Mucosa of descending colon (tissue), 3 donors: Measurements from ENCODE around the gene PDE11A. TPM values are rescaled to one million over a fixed set of nuclear protein-coding genes. Genes with fewer than 3 reads are reported as not detected.

ENCODE experiments used
- ATAC-seq: fragments of 200-7000 bp; cut with Tn5 transposase; one replicate; pipeline ENCODE4 v1.9.1; 2020; ENCODE audit warnings: mild to moderate bottlenecking, moderate library complexity
- DNase-seq, 3 donors: peaks; one replicate each; pipeline ENCODE4 v3.0.0-alpha.2; 2020
- H3K36me3 ChIP-seq: fragments of 200-600 bp; one replicate; pipeline ENCODE4 v1.8.0; 2021; ENCODE audit warnings: low read depth, mild to moderate bottlenecking
- H3K4me1 ChIP-seq: fragments of 200-600 bp; one replicate; pipeline ENCODE4 v1.8.0; 2021; ENCODE audit warnings: low read depth, mild to moderate bottlenecking
- H3K4me3 ChIP-seq: fragments of 200-600 bp; one replicate; pipeline ENCODE4 v1.8.0; 2021; ENCODE audit warnings: mild to moderate bottlenecking
- H3K9me3 ChIP-seq: fragments of 200-600 bp; one replicate; pipeline ENCODE4 v1.8.0; 2021; ENCODE audit warnings: mild to moderate bottlenecking
- intact Hi-C, 2 donors: fragments of 100-400 bp; cut with DNase I in 1 of 2; cut with micrococcal nuclease in 1 of 2; formaldehyde crosslinking; loops; one replicate each; pipeline versions ENCODE4 v1.11.0 to v1.11.1; 2022; cut with DNase I, micrococcal nuclease
- total RNA-seq, 3 donors: library from RNA; stranded (reverse); fragmentation: NEBNext Ultra II Directional in 2 of 3; extraction: Animal tissue kit (Norgen Biotek cat#: 25700) in 2 of 3; gene quantifications; one replicate each; pipeline versions ENCODE4 v1.2.1 to v1.2.4, GENCODE V29; 2021 to 2023
- TF ChIP-seq, protein P1 (sequence below): fragments of 200-600 bp; IDR thresholded peaks from one replicate; pipeline ENCODE4 v1.8.0; 2022; ENCODE audit warnings: antibody characterized with exemption, mild to moderate bottlenecking
- donor health status: DM: no; HTN: no; CAD: no; lungs with moderate emphysema.
- donor health status: DM: no; HTN: no; CAD: no.
- donor health status: DM: no; HTN: yes; CAD: no.

Gene PDE11A
- total RNA-seq, 3 donors from 2014 or later, result 1.0 to 3.2 (median 2.7) TPM

DNA sequence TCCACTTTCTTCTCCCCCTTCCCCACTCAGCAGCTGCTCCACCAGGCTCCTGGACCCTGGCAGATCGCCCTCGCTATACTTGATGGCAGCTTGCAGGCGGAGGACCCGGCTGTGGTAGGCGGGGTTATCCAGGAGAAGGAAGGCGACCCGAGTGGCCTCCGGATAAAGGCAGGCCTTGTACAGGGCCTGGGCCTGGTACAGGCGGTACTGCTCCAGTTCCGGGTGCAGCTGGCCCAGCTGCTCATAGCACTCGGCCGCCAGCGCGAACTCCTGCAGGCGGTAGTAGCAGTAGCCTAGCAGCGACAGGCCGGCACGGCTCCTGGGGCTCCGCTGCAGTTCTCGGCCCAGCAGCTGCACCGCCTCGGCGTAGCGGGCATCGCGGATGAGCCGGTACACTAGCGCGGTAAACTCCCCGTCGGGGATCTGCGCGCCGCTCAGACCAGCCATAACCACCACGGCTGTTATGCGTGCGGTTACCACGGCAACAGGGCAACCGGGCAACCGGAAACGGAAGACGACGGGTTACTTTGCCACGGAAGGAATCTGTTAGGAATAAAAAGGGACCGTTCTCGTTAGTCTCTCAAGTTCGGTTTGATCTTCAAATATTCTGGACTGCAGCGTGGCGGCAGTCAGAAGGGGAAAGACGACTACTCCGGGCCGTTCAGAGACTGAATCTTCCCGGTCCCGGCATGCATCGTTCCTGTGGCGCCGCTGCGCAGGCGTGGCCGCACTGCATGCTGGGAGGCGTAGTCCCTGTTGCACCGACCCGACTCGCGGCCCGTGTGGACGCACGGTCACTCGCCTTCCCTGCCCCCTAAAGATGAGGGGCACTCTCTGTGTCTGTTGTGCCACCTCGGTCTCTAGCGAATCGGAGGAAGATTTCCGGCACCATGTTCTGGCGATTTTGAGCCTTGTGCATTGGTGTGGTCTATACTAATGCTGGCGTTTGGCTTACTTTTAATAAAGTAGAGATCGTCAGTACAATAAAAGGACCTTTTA is 454.0 kb downstream of the PDE11A start:
- Histone ChIP-seq H3K36me3 (no peaks in the 10 kb centered on the region), H3K4me1 (no peaks in the 10 kb centered on the region), H3K4me3 (peak overlapping the region; percentile 70), H3K9me3 (no peaks in the 10 kb centered on the region)
- intact Hi-C loops, result no loop called here
- ATAC-seq (peak; percentile 97), DNase-seq (peak; percentile 92 to 97 (median 94))
- TF ChIP-seq, protein P1, sequence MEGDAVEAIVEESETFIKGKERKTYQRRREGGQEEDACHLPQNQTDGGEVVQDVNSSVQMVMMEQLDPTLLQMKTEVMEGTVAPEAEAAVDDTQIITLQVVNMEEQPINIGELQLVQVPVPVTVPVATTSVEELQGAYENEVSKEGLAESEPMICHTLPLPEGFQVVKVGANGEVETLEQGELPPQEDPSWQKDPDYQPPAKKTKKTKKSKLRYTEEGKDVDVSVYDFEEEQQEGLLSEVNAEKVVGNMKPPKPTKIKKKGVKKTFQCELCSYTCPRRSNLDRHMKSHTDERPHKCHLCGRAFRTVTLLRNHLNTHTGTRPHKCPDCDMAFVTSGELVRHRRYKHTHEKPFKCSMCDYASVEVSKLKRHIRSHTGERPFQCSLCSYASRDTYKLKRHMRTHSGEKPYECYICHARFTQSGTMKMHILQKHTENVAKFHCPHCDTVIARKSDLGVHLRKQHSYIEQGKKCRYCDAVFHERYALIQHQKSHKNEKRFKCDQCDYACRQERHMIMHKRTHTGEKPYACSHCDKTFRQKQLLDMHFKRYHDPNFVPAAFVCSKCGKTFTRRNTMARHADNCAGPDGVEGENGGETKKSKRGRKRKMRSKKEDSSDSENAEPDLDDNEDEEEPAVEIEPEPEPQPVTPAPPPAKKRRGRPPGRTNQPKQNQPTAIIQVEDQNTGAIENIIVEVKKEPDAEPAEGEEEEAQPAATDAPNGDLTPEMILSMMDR, result no peak

DNA sequence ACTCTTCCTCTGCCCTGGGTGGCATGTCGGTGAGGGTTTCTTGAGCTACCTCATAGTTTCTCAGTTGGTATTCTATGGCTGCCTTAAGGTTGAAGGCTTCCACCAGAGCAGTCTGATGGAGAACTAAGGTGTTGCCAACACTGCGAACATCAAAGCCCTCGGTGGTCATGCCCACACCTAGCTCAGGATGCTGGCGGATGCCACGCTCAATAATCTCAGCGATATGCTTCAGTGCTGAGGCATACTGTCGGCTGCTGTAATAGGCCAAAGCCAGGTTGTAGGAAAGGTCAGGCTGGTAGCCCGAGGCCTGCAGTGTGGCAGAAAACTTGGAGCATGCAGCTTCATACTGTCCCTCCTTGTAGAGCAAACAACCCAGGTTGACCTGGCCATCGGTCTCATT is 454.7 kb downstream of the PDE11A start:
- intact Hi-C loops, result no loop called here
- Histone ChIP-seq H3K4me3 (no peak overlapping the region), H3K36me3 (no peaks in the 10 kb centered on the region), H3K9me3 (no peaks in the 10 kb centered on the region), H3K4me1 (no peaks in the 10 kb centered on the region)
- ATAC-seq (no peak), DNase-seq (no peak)
- TF ChIP-seq, protein P1, result no peak

DNA sequence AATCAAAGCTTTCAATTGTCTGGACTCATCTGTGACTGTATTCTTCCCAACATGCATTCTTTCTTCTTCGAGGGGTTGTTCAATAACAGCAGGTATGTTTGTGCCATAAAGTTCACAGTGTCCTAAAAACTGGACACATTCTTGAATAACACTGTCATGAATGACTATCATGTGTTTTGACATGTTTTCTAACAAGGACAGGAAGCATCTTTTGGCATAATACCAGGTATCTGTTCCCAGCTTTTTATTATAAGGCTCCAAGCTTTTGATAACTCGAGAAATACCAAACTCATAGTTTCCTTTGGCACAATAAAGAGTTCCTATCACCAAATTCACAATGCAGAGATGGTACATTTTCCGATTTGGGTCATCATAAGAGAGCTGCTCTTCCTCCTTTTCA is 455.8 kb downstream of the PDE11A start:
- ATAC-seq (no peak), DNase-seq (no peak)
- no peaks in the 10 kb centered on the region for H3K9me3 ChIP-seq
- TF ChIP-seq, protein P1, result no peak
- H3K4me1 ChIP-seq, result no peaks in the 10 kb centered on the region
- H3K36me3 ChIP-seq, result no peaks in the 10 kb centered on the region
- no peak overlapping the region for H3K4me3 ChIP-seq
- intact Hi-C loops, result no loop called here

DNA sequence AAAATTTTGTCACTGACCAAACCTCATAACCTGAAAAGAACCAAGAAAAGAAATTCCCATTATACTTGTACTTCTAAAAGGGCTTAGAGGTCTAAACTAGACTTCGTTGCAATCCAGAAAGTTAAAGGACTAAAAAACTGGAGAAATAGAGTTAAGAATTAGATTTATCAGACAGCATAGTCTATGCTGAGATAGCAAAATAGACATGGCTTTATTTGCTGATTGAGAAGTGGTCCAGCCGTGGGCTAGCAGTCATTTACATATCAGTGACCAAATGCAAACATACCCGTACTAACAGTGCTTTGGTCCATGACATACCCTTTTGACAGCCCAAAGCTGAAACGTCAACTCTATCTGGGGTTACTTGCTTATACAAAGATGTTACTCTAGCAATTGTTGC is 456.5 kb downstream of the PDE11A start:
- no peak for ATAC-seq
- H3K4me1 ChIP-seq, result no peaks in the 10 kb centered on the region
- TF ChIP-seq, protein P1, result no peak
- intact Hi-C loops, result no loop called here
- no peaks in the 10 kb centered on the region for H3K36me3 ChIP-seq
- H3K4me3 ChIP-seq, result no peak overlapping the region
- no peak for DNase-seq
- no peaks in the 10 kb centered on the region for H3K9me3 ChIP-seq

DNA sequence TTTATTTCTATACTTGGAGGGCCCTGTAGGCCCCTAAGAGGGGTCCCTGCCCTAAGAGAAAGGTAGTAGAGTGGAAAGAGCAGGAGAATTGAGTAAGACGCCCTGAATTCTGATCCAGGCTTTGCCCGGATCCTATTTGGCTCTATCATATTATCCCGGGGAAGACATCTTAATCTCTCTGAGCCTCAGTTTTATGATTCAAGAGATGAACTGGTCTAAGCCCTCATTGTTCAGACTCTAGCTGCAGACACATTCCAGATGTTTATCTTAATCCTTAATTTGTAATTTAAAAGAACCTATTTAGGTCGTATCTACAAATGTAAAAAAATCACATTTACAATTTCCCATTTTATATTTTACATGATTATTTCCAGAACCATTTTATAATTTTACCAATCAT is 459.9 kb downstream of the PDE11A start:
- ATAC-seq, result no peak
- H3K4me3 ChIP-seq, result no peak overlapping the region
- intact Hi-C loops, result no loop called here

More for the DNA sequence above, 459.9 kb downstream of the PDE11A start:
- TF ChIP-seq, protein P1, result no peak
- Histone ChIP-seq H3K36me3 (no peaks in the 10 kb centered on the region), H3K9me3 (no peaks in the 10 kb centered on the region), H3K4me1 (no peaks in the 10 kb centered on the region)
- no peak for DNase-seq
